ENCODE results near the gene RNU4-1. TPM values are rescaled to one million over a fixed set of nuclear protein-coding genes. Genes with fewer than 3 reads are reported as not detected.
A peak's percentile ranks its signal among the peaks of the same experiment; 100 is the strongest.

RNU4-1 gene
- total and polyA plus RNA-seq, 10 of the 15 experiments (the other 5 are each of a cell fraction or from before 2014, with no cell fraction given) = under 0.01 to 15,332 (median 7.1) TPM; not detected in 3

- Histone ChIP-seq H3K4me2 (ENCODE audit: control insufficient read depth, insufficient read depth) (peak overlapping the region; percentile 7; the same call in 1 of the 2 replicates), H3K4me3 (no peak overlapping the region), H4K20me1 (ENCODE audit: control insufficient read depth, insufficient read depth) (no peaks in the 10 kb centered on the region), H3K4me1 (ENCODE audit: control insufficient read depth, insufficient read depth, low read length) (peaks cover 35% of the 10 kb centered on the region), H3K27me3 (replicated peaks in 1 of 2; ENCODE audit: control insufficient read depth in 2 of 2, insufficient read depth in 2 of 2, low read length in 1 of 2) (no peaks in the 10 kb centered on the region), H3K79me2 (ENCODE audit: control insufficient read depth, insufficient read depth, low read length) (no peaks in the 10 kb centered on the region), H2AFZ (ENCODE audit: control insufficient read depth, low read depth, low read length) (no peak overlapping the region), H3K27ac (ENCODE audit: control insufficient read depth, insufficient read depth) (no peak overlapping the region), H3K9me3 (replicated peaks; ENCODE audit: control insufficient read depth, insufficient read depth, low read length) (no peaks in the 10 kb centered on the region; the same call in 2 of the 3 replicates), H3K9ac (ENCODE audit: control insufficient read depth, insufficient read depth, low read length) (no peak overlapping the region), H3K36me3 (ENCODE audit: control insufficient read depth in 2 of 2, insufficient read depth in 2 of 2, low read length in 1 of 2) (no peaks in the 10 kb centered on the region)
- no peak for TF ChIP-seq SMARCA5 (IDR thresholded peaks at IDR 0.05)
- no peak for TF ChIP-seq POU2F2 (IDR thresholded peaks at IDR 0.05; ENCODE audit: borderline replicate concordance, low read depth, low read length)
- TF ChIP-seq ZNF24 (IDR thresholded peaks at IDR 0.05) = no peak
- TF ChIP-seq RUNX3 (IDR thresholded peaks at IDR 0.05; ENCODE audit: low read length) = peak; percentile 66
- no peak for TF ChIP-seq HSF1 (IDR thresholded peaks at IDR 0.05; ENCODE audit: low read depth, low read length)
- no peak for TF ChIP-seq ZNF384 (IDR thresholded peaks at IDR 0.05; ENCODE audit: borderline replicate concordance, low read depth, low read length)
- TF ChIP-seq NFYA (IDR thresholded peaks at IDR 0.05; ENCODE audit: borderline replicate concordance, low read depth, low read length) = no peak
- TF ChIP-seq IKZF1 (conservative IDR thresholded peaks at IDR 0.05) = 0 out of 2 replicates have a peak, but pooled peaks have one; percentile 12
- no peak for TF ChIP-seq KAT2A (conservative IDR thresholded peaks at IDR 0.05; ENCODE audit: control insufficient read depth, low read depth, low read length)
- no peak for TF ChIP-seq NFIC (IDR thresholded peaks at IDR 0.05; ENCODE audit: low read depth, low read length)
- peak; percentile 60; the same call in 1 of the 2 replicates for TF ChIP-seq BMI1 (IDR thresholded peaks at IDR 0.05; ENCODE audit: borderline replicate concordance)
- TF ChIP-seq JUNB (IDR thresholded peaks at IDR 0.05) = no peak
- POLR2A ChIA-PET = interaction anchor here (0.6 to 1.9 kb wide), 5 partner anchors 9 to 47 kb away, joined by 3 to 8 read pairs (median 5); partner anchors contain the start of gene RNU4-2
- in situ Hi-C loops (cut with MboI) (no loop called here), intact Hi-C loops (cut with micrococcal nuclease; ENCODE audit: unreplicated experiment) (no loop called here)
- CTCF ChIA-PET = interaction anchor here (0.6 to 4.8 kb wide), 8 partner anchors 9 to 293 kb away, joined by 3 to 36 read pairs (median 4); no protein-coding TSS in a partner anchor
- ATAC-seq (peak; percentile 40), DNase-seq (ENCODE audit: low read depth, low spot score) (no peak), FAIRE-seq (no peak)
- 38% methylated on average over 4 of the region's 4 CpGs for WGBS (ENCODE audit: insufficient coverage, insufficient replicate concordance, low lambda C conversion rate, missing lambda C conversion rate)
- SMC1A ChIA-PET (ENCODE audit: uncharacterized antibody, unreplicated experiment) = interaction anchor here (0.6 to 1.1 kb wide), 4 partner anchors 13 to 53 kb away, joined by 3 to 6 read pairs (median 3); no protein-coding TSS in a partner anchor
- BruUV-seq (replicated peaks) = no TSS peak
- RAD21 ChIA-PET (ENCODE audit: unreplicated experiment) = interaction anchor here (1.5 to 3.7 kb wide), 3 partner anchors 12 to 21 kb away, joined by 4 to 14 read pairs (median 12); partner anchors contain the start of gene PXN
Measured at GRCh38 chr12:120249266-120249874, 43.7 kb downstream of the RNU4-1 start.

Data from GM12878 (cell line).